CD4-positive, alpha-beta T cell treated with Interleukin-15 for 4 hours (primary cell): ENCODE results near the gene UBQLN1.
A peak's percentile ranks its signal among the peaks of the same experiment; 100 is the strongest.

Experiments
- DNase-seq: peaks from one replicate; pipeline ENCODE4 v3.0.0-alpha.2; 2020; ENCODE audit warnings: low spot score

UBQLN1 gene

GRCh38 chr9:83688921-83689320, 18.8 kb downstream of the UBQLN1 start:
- no peak for DNase-seq

- no peak for DNase-seq
These were observed 26.3 kb downstream of the UBQLN1 start for GRCh38 chr9:83681490-83681889.

GRCh38 chr9:83680233-83680632, 27.5 kb downstream of the UBQLN1 start:
- no peak for DNase-seq

GRCh38 chr9:83677596-83677995, 30.2 kb downstream of the UBQLN1 start:
- DNase-seq = no peak

GRCh38 chr9:83675466-83675865, 32.3 kb downstream of the UBQLN1 start:
- DNase-seq = no peak

GRCh38 chr9:83671451-83671850, 36.3 kb downstream of the UBQLN1 start:
- DNase-seq = no peak

- DNase-seq = no peak
These were observed 37.4 kb downstream of the UBQLN1 start for GRCh38 chr9:83670381-83670780.

GRCh38 chr9:83669067-83669466, 38.7 kb downstream of the UBQLN1 start:
- DNase-seq = no peak

GRCh38 chr9:83665580-83666200, 42.1 kb downstream of the UBQLN1 start:
- DNase-seq = no peak

- DNase-seq = no peak
These were observed 44.8 kb downstream of the UBQLN1 start for GRCh38 chr9:83662933-83663332.

GRCh38 chr9:83656952-83657351, 50.8 kb downstream of the UBQLN1 start:
- no peak for DNase-seq

GRCh38 chr9:83656032-83656680, 51.6 kb downstream of the UBQLN1 start:
- DNase-seq = no peak

- no peak for DNase-seq
These were observed 52.3 kb downstream of the UBQLN1 start for GRCh38 chr9:83655433-83655832.

GRCh38 chr9:83652433-83652832, 55.3 kb downstream of the UBQLN1 start:
- DNase-seq = no peak

GRCh38 chr9:83651558-83651957, 56.2 kb downstream of the UBQLN1 start:
- no peak for DNase-seq

- no peak for DNase-seq
These were observed 58.2 kb downstream of the UBQLN1 start for GRCh38 chr9:83649515-83649914.

- peak; percentile 77 for DNase-seq
These were observed 58.7 kb downstream of the UBQLN1 start for GRCh38 chr9:83649080-83649479.

GRCh38 chr9:83646500-83647239, 61.1 kb downstream of the UBQLN1 start:
- no peak for DNase-seq

GRCh38 chr9:83642793-83643192, 65.0 kb downstream of the UBQLN1 start:
- no peak for DNase-seq

GRCh38 chr9:83639266-83639665, 68.5 kb downstream of the UBQLN1 start:
- no peak for DNase-seq

GRCh38 chr9:83637389-83637788, 70.4 kb downstream of the UBQLN1 start:
- no peak for DNase-seq

- DNase-seq = no peak
These were observed 70.9 kb downstream of the UBQLN1 start for GRCh38 chr9:83636813-83637212.

GRCh38 chr9:83633676-83634075, 74.1 kb downstream of the UBQLN1 start:
- no peak for DNase-seq
